H1 (cell line): ENCODE data around the gene POLR2L. TPM values are rescaled to one million over a fixed set of nuclear protein-coding genes. Genes with fewer than 3 reads are reported as not detected.
A peak's percentile ranks its signal among the peaks of the same experiment; 100 is the strongest.

Experiments
- CTCF ChIA-PET: fragments of 300-600 bp; sonication (Branson Sonifier 250); formaldehyde crosslinking; loops from one replicate; lab custom pipeline; 2021; ENCODE audit not compliant: partially characterized antibody; lab: Charles Lee
- POLR2A ChIA-PET: fragments of 300-600 bp; sonication (Branson Sonifier 250); formaldehyde crosslinking; loops from one replicate; lab custom pipeline; 2021; ENCODE audit warnings: inconsistent platforms; ENCODE audit not compliant: partially characterized antibody; lab: Charles Lee
- DNase-seq, 2 experiments: peaks; one replicate each; pipeline versions ENCODE4 v3.0.0 to v3.0.0-alpha.2; 2010 to 2022; ENCODE audit warnings: low spot score in 2 of 2, low read depth in 1 of 2, mixed read lengths in 1 of 2
- FAIRE-seq: peaks from 2 replicates; lab custom pipeline; 2011; peaks lifted over from hg19 to GRCh38; lab: Jason Lieb, UNC
- H2AFZ ChIP-seq: 2 replicates; pipeline ENCODE4 v1.8.1; 2012; ENCODE audit warnings: low read length, inconsistent platforms
- H2AK5ac ChIP-seq: 2 replicates; pipeline ENCODE4 v1.6.1; 2013; ENCODE audit warnings: low read depth, low read length
- H2BK120ac ChIP-seq: replicated peaks from 2 replicates; pipeline ENCODE3; 2013; ENCODE audit warnings: low read depth, low read length, inconsistent platforms
- H2BK12ac ChIP-seq: 2 replicates; pipeline ENCODE4 v1.6.1; 2013; ENCODE audit warnings: low read depth, low read length
- H2BK15ac ChIP-seq: 2 replicates; pipeline ENCODE4 v1.6.1; 2013; ENCODE audit warnings: low read length
- H2BK20ac ChIP-seq: 2 replicates; pipeline ENCODE4 v1.6.1; 2013; ENCODE audit warnings: low read length
- H2BK5ac ChIP-seq: 2 replicates; pipeline ENCODE4 v1.6.1; 2013; ENCODE audit warnings: low read depth, low read length
- H3K14ac ChIP-seq: 2 replicates; pipeline ENCODE4 v1.6.1; 2013; ENCODE audit warnings: inconsistent platforms; ENCODE audit not compliant: insufficient read length
- H3K18ac ChIP-seq: 2 replicates; pipeline ENCODE4 v1.6.1; 2013; ENCODE audit warnings: low read length; ENCODE audit errors: extremely low read depth
- H3K23ac ChIP-seq: 2 replicates; pipeline ENCODE4 v1.6.1; 2013; ENCODE audit warnings: inconsistent platforms; ENCODE audit not compliant: insufficient read length
- H3K23me2 ChIP-seq: 2 replicates; pipeline ENCODE4 v1.6.1; 2013; ENCODE audit warnings: low read depth, low read length
- H3K27ac ChIP-seq: 2 replicates; pipeline ENCODE4 v1.6.1; 2011; ENCODE audit warnings: low read depth, low read length, inconsistent platforms
- H3K27me3 ChIP-seq, 4 experiments: replicated peaks in 1 of 4; 1 replicate in 1 of 4; 2 replicates in 3 of 4; pipeline versions ENCODE4 v1.6.1 to v1.8.1; 2011 to 2013; ENCODE audit warnings: low read length in 3 of 4, mild to moderate bottlenecking in 3 of 4, inconsistent platforms in 2 of 4, mixed read lengths in 2 of 4, moderate library complexity in 1 of 4; ENCODE audit not compliant: control insufficient read depth in 3 of 4, insufficient read depth in 3 of 4; ENCODE audit errors: extremely low read depth in 1 of 4
- H3K36me3 ChIP-seq, 4 experiments: 2 replicates each; pipeline versions ENCODE4 v1.6.1 to v1.8.1; 2011 to 2013; ENCODE audit warnings: mild to moderate bottlenecking in 4 of 4, low read length in 3 of 4, moderate library complexity in 2 of 4, control low read depth in 1 of 4, inconsistent platforms in 1 of 4; ENCODE audit not compliant: insufficient read depth in 4 of 4, control insufficient read depth in 2 of 4
- H3K4ac ChIP-seq: replicated peaks from 2 replicates; pipeline ENCODE3; 2013; ENCODE audit warnings: low read length, low read depth, mixed read lengths, inconsistent platforms; ENCODE audit not compliant: insufficient read length
- H3K4me1 ChIP-seq, 4 experiments: replicated peaks in 1 of 4; 1 replicate in 1 of 4; 2 replicates in 3 of 4; pipeline versions ENCODE4 v1.6.1 to v1.8.1; 2011 to 2013; ENCODE audit warnings: low read length in 3 of 4, inconsistent platforms in 2 of 4, mixed read lengths in 1 of 4; ENCODE audit not compliant: insufficient read depth in 4 of 4, control insufficient read depth in 3 of 4
- H3K4me2 ChIP-seq, 2 experiments: 2 replicates each; pipeline versions ENCODE4 v1.6.1 to v1.8.1; 2011 to 2013; ENCODE audit warnings: low read depth in 2 of 2, low read length in 2 of 2, control low read depth in 1 of 2, inconsistent platforms in 1 of 2, mild to moderate bottlenecking in 1 of 2; ENCODE audit not compliant: insufficient read depth in 1 of 2
- H3K4me3 ChIP-seq, 4 experiments: fragments of 200-600, 300-600 bp in 1 of 4; sonication (generic), shearing (Covaris generic), sonication (Bioruptor Twin) in 1 of 4; 2 replicates each; pipeline versions ENCODE4 v1.5.1 to v1.8.1; 2011 to 2016; ENCODE audit warnings: low read length in 4 of 4, low read depth in 3 of 4, control low read depth in 2 of 4, inconsistent platforms in 2 of 4, mild to moderate bottlenecking in 2 of 4, mixed read lengths in 1 of 4, moderate library complexity in 1 of 4; ENCODE audit not compliant: insufficient read depth in 2 of 4; ENCODE audit errors: extremely low read depth in 1 of 4
- H3K56ac ChIP-seq: replicated peaks from 2 replicates; pipeline ENCODE3; 2013; ENCODE audit warnings: low read depth, mild to moderate bottlenecking, mixed read lengths, low read length, inconsistent platforms; ENCODE audit not compliant: insufficient read length
- H3K79me1 ChIP-seq: 2 replicates; pipeline ENCODE4 v1.6.1; 2013; ENCODE audit warnings: low read depth, low read length, control low read depth
- H3K79me2 ChIP-seq, 2 experiments: 2 replicates each; pipeline versions ENCODE4 v1.6.1 to v1.8.1; 2012 to 2013; ENCODE audit warnings: low read length in 2 of 2, mild to moderate bottlenecking in 2 of 2, inconsistent platforms in 1 of 2; ENCODE audit not compliant: insufficient read depth in 2 of 2, control insufficient read depth in 1 of 2
- H3K9ac ChIP-seq, 4 experiments: replicated peaks in 1 of 4; 1 replicate in 1 of 4; 2 replicates in 3 of 4; pipeline versions ENCODE4 v1.6.1 to v1.8.1; 2011 to 2013; ENCODE audit warnings: low read depth in 3 of 4, low read length in 3 of 4, control low read depth in 2 of 4, mild to moderate bottlenecking in 2 of 4, moderate library complexity in 2 of 4, inconsistent platforms in 1 of 4; ENCODE audit errors: extremely low read depth in 1 of 4
- H3K9me3 ChIP-seq, 2 experiments: 2 replicates each; pipeline versions ENCODE4 v1.6.1 to v1.8.1; 2012 to 2013; ENCODE audit warnings: mild to moderate bottlenecking in 2 of 2, moderate library complexity in 2 of 2, control low read depth in 1 of 2, inconsistent platforms in 1 of 2, low read depth in 1 of 2, low read length in 1 of 2, mixed read lengths in 1 of 2; ENCODE audit not compliant: insufficient read depth in 2 of 2
- H4K20me1 ChIP-seq, 2 experiments: replicated peaks in 1 of 2; 2 replicates each; pipeline versions ENCODE3 to v1.8.1; 2011 to 2013; ENCODE audit warnings: inconsistent platforms in 2 of 2, low read length in 2 of 2, mild to moderate bottlenecking in 1 of 2; ENCODE audit not compliant: insufficient read depth in 2 of 2, control insufficient read depth in 1 of 2
- H4K5ac ChIP-seq: 2 replicates; pipeline ENCODE4 v1.6.1; 2013; ENCODE audit warnings: low read length, low read depth, mixed read lengths, inconsistent platforms; ENCODE audit not compliant: insufficient read length
- H4K8ac ChIP-seq: 2 replicates; pipeline ENCODE4 v1.8.0; 2013; ENCODE audit warnings: mild to moderate bottlenecking, moderate library complexity, low read length, inconsistent platforms; ENCODE audit not compliant: insufficient read depth; ENCODE audit errors: extremely low read depth
- H4K91ac ChIP-seq: replicated peaks from 2 replicates; pipeline ENCODE3; 2013; ENCODE audit warnings: low read length, mixed read lengths, inconsistent platforms; ENCODE audit not compliant: insufficient read length
- FOSL1 ChIP-seq: IDR thresholded peaks from 2 replicates; pipeline ENCODE4 v1.6.1; 2011; ENCODE audit warnings: mild to moderate bottlenecking, low read depth, low read length, moderate library complexity; ENCODE audit not compliant: insufficient read depth
- RAD21 ChIP-seq, 2 experiments: IDR thresholded peaks in 1 of 2; conservative IDR thresholded peaks in 1 of 2; 2 replicates each; pipeline ENCODE4 v1.6.1; 2011; ENCODE audit warnings: low read depth in 2 of 2, low read length in 2 of 2, improper control_type of control experiment in 1 of 2, inconsistent platforms in 1 of 2, mild to moderate bottlenecking in 1 of 2, moderate library complexity in 1 of 2
- SRF ChIP-seq: IDR thresholded peaks from 2 replicates; pipeline ENCODE4 v1.6.1; 2011; ENCODE audit warnings: mild to moderate bottlenecking, low read depth, low read length, moderate library complexity
- TAF7 ChIP-seq: optimal IDR thresholded peaks from 2 replicates; pipeline ENCODE3; 2011; ENCODE audit warnings: low read depth, mild to moderate bottlenecking, inconsistent platforms, low read length, moderate library complexity, borderline replicate concordance
- WGBS, 2 experiments: shearing (Covaris generic) in 1 of 2; methylation state at CpG; one replicate each; pipeline versions ENCODE4 v1.1.6 to v1.1.7; 2013 to 2015; ENCODE audit warnings: low lambda C conversion rate in 2 of 2, mixed read lengths in 2 of 2, inconsistent platforms in 1 of 2, low coverage in 1 of 2, missing lambda C conversion rate in 1 of 2; ENCODE audit not compliant: insufficient replicate concordance in 2 of 2, insufficient coverage in 1 of 2, insufficient read length in 1 of 2; ENCODE audit errors: extremely low coverage in 1 of 2, missing lambda C conversion rate in 1 of 2; 5-methylcytosine and 5-hydroxymethylcytosine counted together
- polyA plus RNA-seq, 7 experiments: library from polyadenylated mRNA; depleted of rRNA in 3 of 7; stranded (reverse) in 5 of 7; unstranded in 2 of 7; fragments of >200 nt in 5 of 7; fragments of 200-250 nt in 2 of 7; gene quantifications; 1 replicate in 5 of 7; 2 replicates in 1 of 7; 4 replicates in 1 of 7; pipeline versions ENCODE4 v1.2.1 to v1.2.3, GENCODE V29; 2011 to 2013; ENCODE audit warnings: missing spikeins in 2 of 7, mixed read lengths in 2 of 7
- total RNA-seq: library from RNA; stranded (reverse); fragmentation: NEBNext Ultra II Directional; extraction: Animal tissue kit (Norgen Biotek cat#: 25700); gene quantifications from 2 replicates; pipeline ENCODE4 v1.2.1, GENCODE V29; 2021

The POLR2L gene
- total and polyA plus RNA-seq, 2 of the 8 experiments (the other 6 are each of a cell fraction or from before 2014, with no cell fraction given), result 140 to 151 TPM

DNA sequence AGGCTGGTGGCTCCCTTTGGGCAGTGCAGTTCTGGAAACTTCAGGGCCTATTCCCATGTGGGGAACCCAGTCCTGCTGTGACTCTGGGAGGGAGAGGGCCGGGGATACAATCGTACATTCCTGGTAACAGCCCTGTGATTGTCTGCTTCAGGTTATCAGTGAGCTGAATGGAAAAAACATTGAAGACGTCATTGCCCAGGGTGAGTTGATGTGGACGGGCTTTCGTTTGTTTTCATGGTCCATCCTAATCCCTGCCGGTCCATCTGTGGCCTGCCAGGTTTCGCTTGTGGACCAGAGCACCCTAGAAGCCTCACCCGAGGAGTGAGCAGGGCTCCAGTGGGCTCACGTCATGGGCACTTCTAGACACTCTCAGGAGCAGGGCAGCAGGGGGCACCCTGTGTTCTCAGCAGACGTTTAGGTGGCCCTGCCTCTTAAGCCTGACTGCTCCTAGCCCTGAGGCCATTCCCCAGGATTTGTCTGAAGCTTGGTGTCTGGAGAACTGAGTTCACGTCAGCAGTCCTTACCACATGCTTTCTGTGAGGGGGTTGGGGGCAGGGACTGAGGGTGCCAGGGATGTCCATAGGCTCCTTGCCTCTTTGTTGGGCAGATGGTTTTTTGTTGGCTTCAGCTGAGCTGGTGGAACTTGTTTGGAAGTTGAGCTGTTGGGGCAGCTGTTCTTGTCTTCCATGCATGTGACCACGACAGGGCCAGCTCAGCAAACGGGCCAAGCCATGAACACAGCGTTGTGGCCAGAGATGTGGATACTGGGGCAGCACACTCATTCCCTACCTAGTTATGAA is 30.7 kb downstream of the POLR2L start:
- POLR2A ChIA-PET, result interaction anchor here (0.5 to 53.0 kb wide), 6 partner anchors 1 to 234 kb away, joined by 3 to 1917 read pairs (median 4); partner anchors contain the start of genes CD151, CEND1, CRACR2B and PIDD1
- Histone ChIP-seq H3K79me1 (no peaks in the 10 kb centered on the region), H3K14ac (no peak overlapping the region)
- CTCF ChIA-PET, result interaction anchor here (0.6 to 2.2 kb wide), 8 partner anchors 7 to 118 kb away, joined by 3 to 5 read pairs (median 3); partner anchors contain the start of gene PNPLA2
- no peak for TF ChIP-seq TAF7
- no peak for TF ChIP-seq SRF
- TF ChIP-seq RAD21 (IDR thresholded peaks at IDR 0.05 in 1 of 2, conservative IDR thresholded peaks at IDR 0.05 in 1 of 2; ENCODE audit: low read depth in 2 of 2, low read length in 2 of 2), result no peak
- no peak for TF ChIP-seq FOSL1
- TF ChIP-seq, all 59 proteins: peak for 0
- Histone ChIP-seq H4K8ac (no peak overlapping the region; the same call in 1 of the 2 replicates), H3K4me2 (peak overlapping the region; percentile 77 to 91), H2BK12ac (peak overlapping the region; percentile 12; the same call in 1 of the 2 replicates), H3K23ac (no peak overlapping the region), H2BK5ac (peak overlapping the region; percentile 49; the same call in 1 of the 2 replicates), H3K23me2 (peaks cover 5% of the 10 kb centered on the region; the same call in 1 of the 2 replicates), H3K36me3 (peaks cover 16 to 29% (median 26%) of the 10 kb centered on the region in 4 experiments), H3K9me3 (no peaks in the 10 kb centered on the region), H2BK20ac (no peak overlapping the region), H3K56ac (no peak overlapping the region), H4K20me1 (peaks cover 10 to 22% of the 10 kb centered on the region in 2 experiments), H3K4me3 (peak overlapping the region in 3 of 4 experiments; percentile 66 to 100 (median 96); a peak in 5 of 8 replicates), H3K9ac (0 out of 7 replicates have a peak overlapping the region, but pooled peaks of 1 of the 4 experiments have one; percentile 99), H2AFZ (no peak overlapping the region), H3K4me1 (peaks cover 0 to 9% (median 2%) of the 10 kb centered on the region in 4 experiments; a peak in 3 of 7 replicates), H2BK120ac (no peak overlapping the region), H4K5ac (no peak overlapping the region), H3K79me2 (peaks cover 7 to 32% of the 10 kb centered on the region in 2 experiments; a peak in 3 of 4 replicates), H3K4ac (no peak overlapping the region), H2AK5ac (no peak overlapping the region), H4K91ac (no peak overlapping the region), H2BK15ac (no peak overlapping the region), H3K27ac (no peak overlapping the region), H3K18ac (no peak overlapping the region), H3K27me3 (no peaks in the 10 kb centered on the region)
- DNase-seq (no peak), FAIRE-seq (no peak)
- WGBS, 2 experiments, result 90% methylated on average over 14 of the region's 14 CpGs; no CpG with 5 or more reads in 1 of the 2 experiments
